Retinal pigment epithelial cell (primary cell): Measurements from ENCODE around the gene NVL.

Source experiments
- DNase-seq: peaks from one replicate; pipeline ENCODE4 v3.0.0-alpha.2; 2010; ENCODE audit warnings: low read depth
- H3K4me3 ChIP-seq: 2 replicates; pipeline ENCODE4 v1.5.1; 2011; ENCODE audit warnings: mild to moderate bottlenecking, low read length, control low read depth, moderate library complexity
- CTCF ChIP-seq: conservative IDR thresholded peaks from 2 replicates; pipeline ENCODE4 v1.5.1; 2011; ENCODE audit warnings: low read depth, low read length, control low read depth, inconsistent platforms

Gene NVL

GRCh38 chr1:224234017-224234416, 96.0 kb downstream of the NVL start:
- H3K4me3 ChIP-seq: no peak overlapping the region
- no peak for TF ChIP-seq CTCF
- DNase-seq: no peak

GRCh38 chr1:224226849-224227502, 103.0 kb downstream of the NVL start:
- TF ChIP-seq CTCF: no peak
- no peak overlapping the region for H3K4me3 ChIP-seq
- DNase-seq: no peak

- no peak overlapping the region for H3K4me3 ChIP-seq
- no peak for TF ChIP-seq CTCF
- no peak for DNase-seq
Measured at GRCh38 chr1:224223819-224224714, 105.9 kb downstream of the NVL start.

GRCh38 chr1:224219612-224220059, 110.3 kb downstream of the NVL start:
- no peak overlapping the region for H3K4me3 ChIP-seq
- no peak for DNase-seq
- no peak for TF ChIP-seq CTCF

GRCh38 chr1:224219011-224219611, 110.9 kb downstream of the NVL start:
- DNase-seq: no peak
- no peak for TF ChIP-seq CTCF
- H3K4me3 ChIP-seq: no peak overlapping the region

- DNase-seq: no peak
- no peak for TF ChIP-seq CTCF
- no peak overlapping the region for H3K4me3 ChIP-seq
Measured at GRCh38 chr1:224217655-224218623, 112.0 kb downstream of the NVL start.
